ENCODE measurements around the gene ADGRF4. TPM values are rescaled to one million over a fixed set of nuclear protein-coding genes. Genes with fewer than 3 reads are reported as not detected.
A peak's percentile ranks its signal among the peaks of the same experiment; 100 is the strongest.
"Not testable (repeated sequence)": the region's sequence is repeated elsewhere in the genome, so short reads cannot be mapped to it uniquely, and the experiment has no call there.

ADGRF4 gene
- total RNA-seq, 1 experiment from 2014 or later, result 0.10 TPM

DNA sequence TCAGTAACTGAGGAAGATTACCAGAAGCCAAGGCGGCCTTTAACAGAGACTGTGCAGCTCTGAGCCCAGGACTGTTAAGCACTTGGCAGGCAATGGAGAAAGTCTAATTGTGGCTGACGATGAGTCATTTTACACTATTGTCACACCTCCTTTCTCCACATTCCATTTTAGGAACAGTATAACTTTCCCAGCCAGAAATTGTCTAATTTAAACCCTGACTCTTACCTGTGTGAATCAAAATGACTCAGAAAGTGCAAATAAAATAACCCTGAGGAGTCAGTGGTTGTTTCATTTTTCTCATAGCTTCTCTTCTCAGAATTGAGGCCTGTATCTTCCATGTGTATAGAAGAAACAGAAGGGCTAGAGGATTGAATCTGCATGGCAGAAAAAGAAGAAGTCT lies 43.4 kb downstream of the ADGRF4 start:
- peak; percentile 83 for ATAC-seq
- H3K36me3 ChIP-seq (ENCODE audit: control insufficient read depth, insufficient read depth, low read length), result no peaks in the 10 kb centered on the region

GRCh38 chr6:47743744-47744143 lies 45.4 kb downstream of the ADGRF4 start:
- DNase-seq (ENCODE audit: low read depth, low spot score) (no peak), ATAC-seq (no peak)
- Histone ChIP-seq H3K27ac (ENCODE audit: low read length) (no peak overlapping the region), H3K27me3 (ENCODE audit: control insufficient read depth, insufficient read depth, low read length) (no peaks in the 10 kb centered on the region), H3K36me3 (ENCODE audit: control insufficient read depth, insufficient read depth, low read length) (no peaks in the 10 kb centered on the region), H3K4me1 (ENCODE audit: control insufficient read depth, insufficient read depth, low read length) (no peaks in the 10 kb centered on the region), H3K4me3 (ENCODE audit: low read depth in 2 of 2, low read length in 2 of 2) (no peak overlapping the region), H3K9me3 (ENCODE audit: control insufficient read depth, insufficient read depth, low read depth, low read length) (no peaks in the 10 kb centered on the region)
- ChIA-PET CTCF (no interaction called here), POLR2A (no interaction called here)
- in situ Hi-C loops (cut with HindIII; ENCODE audit: low pct_unique_long_range_greater_than_20kb, low sequenced_read_pairs), result no loop called here
- intact Hi-C loops (cut with micrococcal nuclease; ENCODE audit: unreplicated experiment), result no loop called here
- BruUV-seq (replicated peaks), result no TSS peak
- TF ChIP-seq SIN3A (IDR thresholded peaks at IDR 0.05; ENCODE audit: borderline replicate concordance, insufficient read depth, low read depth, low read length), result no peak
- TF ChIP-seq POLR2AphosphoS5 (IDR thresholded peaks at IDR 0.05; ENCODE audit: low read depth, low read length), result no peak
- TF ChIP-seq, protein P1, sequence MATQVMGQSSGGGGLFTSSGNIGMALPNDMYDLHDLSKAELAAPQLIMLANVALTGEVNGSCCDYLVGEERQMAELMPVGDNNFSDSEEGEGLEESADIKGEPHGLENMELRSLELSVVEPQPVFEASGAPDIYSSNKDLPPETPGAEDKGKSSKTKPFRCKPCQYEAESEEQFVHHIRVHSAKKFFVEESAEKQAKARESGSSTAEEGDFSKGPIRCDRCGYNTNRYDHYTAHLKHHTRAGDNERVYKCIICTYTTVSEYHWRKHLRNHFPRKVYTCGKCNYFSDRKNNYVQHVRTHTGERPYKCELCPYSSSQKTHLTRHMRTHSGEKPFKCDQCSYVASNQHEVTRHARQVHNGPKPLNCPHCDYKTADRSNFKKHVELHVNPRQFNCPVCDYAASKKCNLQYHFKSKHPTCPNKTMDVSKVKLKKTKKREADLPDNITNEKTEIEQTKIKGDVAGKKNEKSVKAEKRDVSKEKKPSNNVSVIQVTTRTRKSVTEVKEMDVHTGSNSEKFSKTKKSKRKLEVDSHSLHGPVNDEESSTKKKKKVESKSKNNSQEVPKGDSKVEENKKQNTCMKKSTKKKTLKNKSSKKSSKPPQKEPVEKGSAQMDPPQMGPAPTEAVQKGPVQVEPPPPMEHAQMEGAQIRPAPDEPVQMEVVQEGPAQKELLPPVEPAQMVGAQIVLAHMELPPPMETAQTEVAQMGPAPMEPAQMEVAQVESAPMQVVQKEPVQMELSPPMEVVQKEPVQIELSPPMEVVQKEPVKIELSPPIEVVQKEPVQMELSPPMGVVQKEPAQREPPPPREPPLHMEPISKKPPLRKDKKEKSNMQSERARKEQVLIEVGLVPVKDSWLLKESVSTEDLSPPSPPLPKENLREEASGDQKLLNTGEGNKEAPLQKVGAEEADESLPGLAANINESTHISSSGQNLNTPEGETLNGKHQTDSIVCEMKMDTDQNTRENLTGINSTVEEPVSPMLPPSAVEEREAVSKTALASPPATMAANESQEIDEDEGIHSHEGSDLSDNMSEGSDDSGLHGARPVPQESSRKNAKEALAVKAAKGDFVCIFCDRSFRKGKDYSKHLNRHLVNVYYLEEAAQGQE (IDR thresholded peaks at IDR 0.05; ENCODE audit: insufficient read depth in 1 of 2, low read depth in 2 of 2, low read length in 1 of 2), result no peak
- no peak for TF ChIP-seq CTCF (IDR thresholded peaks at IDR 0.05)
- no peak for TF ChIP-seq TCF7L2 (IDR thresholded peaks at IDR 0.05; ENCODE audit: low read depth, low read length)

More for the DNA sequence above, 43.4 kb downstream of the ADGRF4 start:
- no peaks in the 10 kb centered on the region for H3K9me3 ChIP-seq (ENCODE audit: control insufficient read depth, insufficient read depth, low read depth, low read length)
- no peak overlapping the region for H3K27ac ChIP-seq (ENCODE audit: low read length)
- intact Hi-C loops (cut with micrococcal nuclease; ENCODE audit: unreplicated experiment), result no loop called here
- TF ChIP-seq CTCF (IDR thresholded peaks at IDR 0.05), result no peak
- TF ChIP-seq, protein P1 (IDR thresholded peaks at IDR 0.05; ENCODE audit: insufficient read depth in 1 of 2, low read depth in 2 of 2, low read length in 1 of 2), result no peak
- TF ChIP-seq TCF7L2 (IDR thresholded peaks at IDR 0.05; ENCODE audit: low read depth, low read length), result no peak
- no peak for TF ChIP-seq POLR2AphosphoS5 (IDR thresholded peaks at IDR 0.05; ENCODE audit: low read depth, low read length)
- TF ChIP-seq SIN3A (IDR thresholded peaks at IDR 0.05; ENCODE audit: borderline replicate concordance, insufficient read depth, low read depth, low read length), result no peak
- CTCF ChIA-PET, result interaction anchor here (0.9 kb wide), 1 partner anchor 110 kb away, joined by 3 read pairs; no protein-coding TSS in a partner anchor
- POLR2A ChIA-PET, result no interaction called here
- no TSS peak for BruUV-seq (replicated peaks)
- DNase-seq (ENCODE audit: low read depth, low spot score), result peak; percentile 74
- H3K4me3 ChIP-seq (ENCODE audit: low read depth in 2 of 2, low read length in 2 of 2), result no peak overlapping the region
- H3K4me1 ChIP-seq (ENCODE audit: control insufficient read depth, insufficient read depth, low read length), result no peaks in the 10 kb centered on the region
- H3K27me3 ChIP-seq (ENCODE audit: control insufficient read depth, insufficient read depth, low read length), result no peaks in the 10 kb centered on the region
- in situ Hi-C loops (cut with HindIII; ENCODE audit: low pct_unique_long_range_greater_than_20kb, low sequenced_read_pairs), result no loop called here

DNA sequence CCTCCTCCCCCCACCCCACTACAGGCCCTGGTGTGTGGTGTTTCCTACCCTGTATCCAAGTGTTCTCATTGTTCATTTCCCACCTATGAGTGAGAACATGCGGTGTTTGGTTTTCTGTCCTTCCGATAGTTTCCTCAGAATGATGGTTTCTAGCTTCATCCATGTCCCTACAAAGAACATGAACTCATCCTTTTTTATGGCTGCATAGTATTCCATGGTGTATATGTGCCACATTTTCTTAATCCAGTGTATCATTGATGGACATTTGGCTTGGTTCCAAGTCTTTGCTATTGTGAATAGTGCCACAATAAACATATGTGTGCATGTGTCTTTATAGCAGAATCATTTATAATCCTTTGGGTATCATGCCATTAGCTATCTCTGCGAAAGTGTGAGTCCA lies 46.9 kb downstream of the ADGRF4 start:
- BruUV-seq (replicated peaks); H3K4me1 ChIP-seq (ENCODE audit: control insufficient read depth, insufficient read depth, low read length); CTCF ChIA-PET; H3K4me3 ChIP-seq (ENCODE audit: low read depth in 2 of 2, low read length in 2 of 2); H3K9me3 ChIP-seq (ENCODE audit: control insufficient read depth, insufficient read depth, low read depth, low read length); intact Hi-C loops (cut with micrococcal nuclease; ENCODE audit: unreplicated experiment); H3K27ac ChIP-seq (ENCODE audit: low read length); POLR2A ChIA-PET; DNase-seq (ENCODE audit: low read depth, low spot score); in situ Hi-C loops (cut with HindIII; ENCODE audit: low pct_unique_long_range_greater_than_20kb, low sequenced_read_pairs); H3K27me3 ChIP-seq (ENCODE audit: control insufficient read depth, insufficient read depth, low read length); ATAC-seq; H3K36me3 ChIP-seq (ENCODE audit: control insufficient read depth, insufficient read depth, low read length): not testable (repeated sequence)
